ENCODE data around the gene CACHD1.

DNA sequence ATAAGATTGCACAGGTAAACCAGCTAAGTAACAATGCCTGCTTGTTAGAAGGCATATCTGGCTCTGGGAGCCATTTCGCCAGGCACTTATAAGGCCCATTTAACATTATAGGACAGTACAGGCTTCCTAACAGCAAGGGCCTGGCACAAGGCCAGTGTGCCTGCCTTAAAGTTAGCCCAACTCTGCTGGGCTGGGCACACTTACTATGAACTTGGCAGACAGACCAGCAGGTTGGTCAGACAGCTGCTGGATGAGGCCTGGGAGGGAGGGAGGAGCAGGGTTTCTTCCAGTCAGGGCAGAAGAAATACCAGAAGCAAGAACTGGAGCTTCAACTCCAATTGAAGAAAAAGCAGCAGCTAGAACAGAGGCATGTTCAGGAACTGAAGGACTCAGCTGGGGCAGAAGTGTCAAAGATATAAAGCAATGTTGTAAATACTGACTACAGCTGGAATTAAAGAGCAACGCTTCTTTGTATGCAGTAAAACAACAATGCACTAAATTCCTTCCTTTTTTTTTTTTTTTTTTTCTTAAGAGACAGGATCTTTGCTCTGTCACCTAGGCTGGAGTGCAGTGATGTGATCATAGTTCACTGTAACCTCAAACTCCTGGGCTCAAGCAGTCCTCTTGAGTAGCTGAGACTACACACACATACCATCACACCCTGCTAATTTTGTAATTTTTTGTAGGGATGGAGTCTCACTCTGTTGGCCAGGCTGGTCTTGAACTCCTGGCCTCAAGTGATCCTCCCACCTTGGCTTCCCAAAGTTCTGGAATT is 4.9 kb downstream of the CACHD1 start:
- TF ChIP-seq ZZZ3 (IDR thresholded peaks at IDR 0.05) (no peak), TAF1 (IDR thresholded peaks at IDR 0.05; ENCODE audit: control insufficient read depth, extremely low read depth, insufficient read depth, low read length, severe bottlenecking) (no peak), HDAC6 (IDR thresholded peaks at IDR 0.05; ENCODE audit: low read depth, low read length) (no peak), POLR2A (conservative IDR thresholded peaks at IDR 0.05) (no peak)
- TF ChIP-seq, protein P1, sequence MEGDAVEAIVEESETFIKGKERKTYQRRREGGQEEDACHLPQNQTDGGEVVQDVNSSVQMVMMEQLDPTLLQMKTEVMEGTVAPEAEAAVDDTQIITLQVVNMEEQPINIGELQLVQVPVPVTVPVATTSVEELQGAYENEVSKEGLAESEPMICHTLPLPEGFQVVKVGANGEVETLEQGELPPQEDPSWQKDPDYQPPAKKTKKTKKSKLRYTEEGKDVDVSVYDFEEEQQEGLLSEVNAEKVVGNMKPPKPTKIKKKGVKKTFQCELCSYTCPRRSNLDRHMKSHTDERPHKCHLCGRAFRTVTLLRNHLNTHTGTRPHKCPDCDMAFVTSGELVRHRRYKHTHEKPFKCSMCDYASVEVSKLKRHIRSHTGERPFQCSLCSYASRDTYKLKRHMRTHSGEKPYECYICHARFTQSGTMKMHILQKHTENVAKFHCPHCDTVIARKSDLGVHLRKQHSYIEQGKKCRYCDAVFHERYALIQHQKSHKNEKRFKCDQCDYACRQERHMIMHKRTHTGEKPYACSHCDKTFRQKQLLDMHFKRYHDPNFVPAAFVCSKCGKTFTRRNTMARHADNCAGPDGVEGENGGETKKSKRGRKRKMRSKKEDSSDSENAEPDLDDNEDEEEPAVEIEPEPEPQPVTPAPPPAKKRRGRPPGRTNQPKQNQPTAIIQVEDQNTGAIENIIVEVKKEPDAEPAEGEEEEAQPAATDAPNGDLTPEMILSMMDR (IDR thresholded peaks at IDR 0.05 in 2 of 3, conservative IDR thresholded peaks at IDR 0.05 in 1 of 3; ENCODE audit: insufficient read depth in 2 of 3, low read depth in 1 of 3, low read length in 3 of 3): no peak

Measured in K562 (cell line).